ENCODE measurements around the gene GPRC5B.
A peak's percentile ranks its signal among the peaks of the same experiment; 100 is the strongest.

GPRC5B gene

DNA sequence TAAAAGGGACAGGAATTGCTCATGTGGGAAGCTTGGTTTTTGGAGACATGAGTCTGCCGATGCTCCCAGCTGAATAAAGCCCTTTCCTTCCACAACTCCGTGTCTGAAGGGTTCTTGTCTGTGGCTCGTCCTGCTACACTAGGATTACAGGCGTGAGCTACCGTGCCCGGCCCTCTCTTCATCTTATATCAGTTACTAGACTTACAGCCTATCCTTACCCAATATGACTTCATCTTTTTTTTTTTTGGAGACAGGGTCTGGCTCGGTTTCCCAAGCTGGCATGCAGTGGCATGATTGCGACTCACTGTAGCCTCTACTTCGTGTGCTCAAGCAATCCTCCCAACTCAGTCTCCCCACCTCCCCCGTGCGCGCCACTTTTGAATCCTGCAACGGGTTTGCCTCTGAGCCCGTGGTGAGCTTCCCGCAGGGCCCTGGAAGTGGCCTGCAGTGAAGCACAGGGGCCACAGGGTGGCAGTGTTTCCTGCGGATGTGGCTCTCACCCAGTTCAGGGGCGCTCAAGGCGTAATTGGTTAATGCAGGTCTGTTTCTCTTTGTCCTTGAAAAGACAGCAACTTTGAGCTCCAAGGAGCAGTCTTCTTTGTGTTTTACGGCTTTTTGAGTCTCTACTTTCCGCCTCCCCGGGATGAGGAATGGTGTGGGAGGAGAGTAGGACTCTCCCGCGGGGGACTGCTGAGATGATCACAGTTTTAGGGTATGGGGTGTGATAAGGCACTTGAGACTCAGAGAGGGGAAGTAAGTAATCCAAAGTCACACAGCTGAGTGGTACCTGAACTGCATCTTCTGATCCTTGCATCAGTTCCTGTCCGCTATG, 22.7 kb upstream of the GPRC5B start:
- in situ Hi-C loops (cut with HindIII; ENCODE audit: low pct_ligation_motif_present, low sequenced_read_pairs), result loop anchor here (25.0 kb wide), 1 partner anchor 480 kb away; no protein-coding TSS in a partner anchor
- Histone ChIP-seq H3K27ac (no peak overlapping the region), H3K4me3 (ENCODE audit: low read depth, low read length) (no peak overlapping the region), H3K27me3 (replicated peaks) (no peaks in the 10 kb centered on the region), H3K36me3 (replicated peaks) (no peaks in the 10 kb centered on the region)
- TF ChIP-seq, protein P1, sequence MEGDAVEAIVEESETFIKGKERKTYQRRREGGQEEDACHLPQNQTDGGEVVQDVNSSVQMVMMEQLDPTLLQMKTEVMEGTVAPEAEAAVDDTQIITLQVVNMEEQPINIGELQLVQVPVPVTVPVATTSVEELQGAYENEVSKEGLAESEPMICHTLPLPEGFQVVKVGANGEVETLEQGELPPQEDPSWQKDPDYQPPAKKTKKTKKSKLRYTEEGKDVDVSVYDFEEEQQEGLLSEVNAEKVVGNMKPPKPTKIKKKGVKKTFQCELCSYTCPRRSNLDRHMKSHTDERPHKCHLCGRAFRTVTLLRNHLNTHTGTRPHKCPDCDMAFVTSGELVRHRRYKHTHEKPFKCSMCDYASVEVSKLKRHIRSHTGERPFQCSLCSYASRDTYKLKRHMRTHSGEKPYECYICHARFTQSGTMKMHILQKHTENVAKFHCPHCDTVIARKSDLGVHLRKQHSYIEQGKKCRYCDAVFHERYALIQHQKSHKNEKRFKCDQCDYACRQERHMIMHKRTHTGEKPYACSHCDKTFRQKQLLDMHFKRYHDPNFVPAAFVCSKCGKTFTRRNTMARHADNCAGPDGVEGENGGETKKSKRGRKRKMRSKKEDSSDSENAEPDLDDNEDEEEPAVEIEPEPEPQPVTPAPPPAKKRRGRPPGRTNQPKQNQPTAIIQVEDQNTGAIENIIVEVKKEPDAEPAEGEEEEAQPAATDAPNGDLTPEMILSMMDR (IDR thresholded peaks at IDR 0.05; ENCODE audit: low read depth, low read length, missing control alignments), result peak; percentile 100
- DNase-seq, result peak; percentile 68

DNA sequence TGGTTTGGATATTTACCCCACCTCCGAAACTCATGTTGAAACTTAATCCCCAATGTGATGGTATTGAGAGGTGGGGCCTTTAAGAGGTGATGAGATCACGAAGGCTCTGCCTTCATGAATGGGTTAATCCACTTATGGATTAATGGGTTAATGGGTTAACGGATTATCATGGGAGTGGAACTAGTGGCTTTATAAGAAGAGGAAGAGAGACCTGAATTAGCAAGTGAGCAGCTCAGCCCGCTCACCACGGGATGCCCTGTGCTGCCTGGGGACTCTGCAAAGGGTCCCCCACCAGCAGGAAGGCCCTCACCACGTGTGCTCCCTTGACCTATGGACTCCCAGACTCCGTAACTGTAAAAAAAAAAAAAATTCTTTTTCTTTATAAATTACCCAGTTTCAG, 16.5 kb upstream of the GPRC5B start:
- in situ Hi-C loops (cut with HindIII; ENCODE audit: low pct_ligation_motif_present, low sequenced_read_pairs), result loop anchor here (25.0 kb wide), 1 partner anchor 486 kb away; no protein-coding TSS in a partner anchor
- DNase-seq, result no peak
- Histone ChIP-seq H3K36me3 (replicated peaks) (no peaks in the 10 kb centered on the region), H3K27me3 (replicated peaks) (no peaks in the 10 kb centered on the region), H3K4me3 (ENCODE audit: low read depth, low read length) (no peak overlapping the region), H3K27ac (no peak overlapping the region)
- TF ChIP-seq, protein P1 (IDR thresholded peaks at IDR 0.05; ENCODE audit: low read depth, low read length, missing control alignments), result no peak

DNA sequence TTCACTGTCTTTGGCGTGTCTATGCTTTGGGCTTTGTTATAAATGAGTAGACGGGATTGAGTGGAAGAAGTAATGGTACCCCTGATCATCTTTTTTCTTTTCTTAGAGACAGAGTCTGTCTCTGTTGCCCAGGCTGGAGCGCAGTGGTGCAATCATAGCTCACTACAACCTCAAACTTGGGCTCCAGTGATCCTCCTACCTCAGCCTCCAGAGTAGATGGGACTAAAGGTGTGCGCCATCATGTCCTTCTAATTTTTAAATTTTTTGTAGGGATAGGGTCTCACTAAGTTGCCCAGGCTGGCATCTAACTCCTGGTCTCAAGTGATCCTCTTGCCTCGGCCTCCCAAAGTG, 14.9 kb upstream of the GPRC5B start:
- Histone ChIP-seq H3K27ac (no peak overlapping the region), H3K27me3 (replicated peaks) (no peaks in the 10 kb centered on the region), H3K36me3 (replicated peaks) (no peaks in the 10 kb centered on the region), H3K4me3 (ENCODE audit: low read depth, low read length) (no peak overlapping the region)
- TF ChIP-seq, protein P1 (IDR thresholded peaks at IDR 0.05; ENCODE audit: low read depth, low read length, missing control alignments), result no peak
- in situ Hi-C loops (cut with HindIII; ENCODE audit: low pct_ligation_motif_present, low sequenced_read_pairs), result loop anchor here (25.0 kb wide), 1 partner anchor 162 kb away; no protein-coding TSS in a partner anchor
- no peak for DNase-seq

DNA sequence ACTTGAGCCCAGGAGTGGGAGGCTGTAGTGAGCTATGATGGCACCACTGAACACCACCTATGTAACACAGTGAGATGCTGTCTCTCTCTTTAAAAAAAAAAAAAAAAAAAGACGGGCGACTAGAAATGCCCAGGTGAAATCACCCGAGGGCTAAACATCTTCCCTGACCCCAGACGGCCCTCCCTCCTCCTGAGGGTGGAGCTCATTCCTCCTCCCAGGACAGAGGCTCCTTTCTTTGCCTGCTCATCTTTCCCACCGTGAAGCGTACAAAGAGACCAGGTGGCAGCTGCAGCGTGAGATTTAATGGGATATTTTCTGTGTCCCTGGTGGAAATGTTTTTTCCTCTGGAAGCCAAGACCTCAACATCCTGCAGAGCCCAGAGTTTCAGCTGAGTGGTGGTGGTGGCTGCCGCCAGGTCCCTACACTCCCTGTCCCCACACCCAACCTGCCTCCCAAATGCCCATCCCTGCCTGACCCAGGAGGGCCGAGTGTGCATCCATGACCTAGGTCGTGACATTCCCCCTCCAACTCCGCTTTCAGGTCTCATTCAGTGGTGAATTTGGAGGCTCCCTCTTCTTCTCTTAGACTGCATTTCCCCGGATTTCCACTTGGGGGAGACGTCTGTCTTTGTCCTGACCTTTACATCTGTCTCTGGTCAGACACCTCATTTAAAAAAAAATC, 14.4 kb upstream of the GPRC5B start:
- in situ Hi-C loops (cut with HindIII; ENCODE audit: low pct_ligation_motif_present, low sequenced_read_pairs), result loop anchor here (25.0 kb wide), 1 partner anchor 162 kb away; no protein-coding TSS in a partner anchor
- peak; percentile 63 for DNase-seq
- Histone ChIP-seq H3K4me3 (ENCODE audit: low read depth, low read length) (no peak overlapping the region), H3K27ac (no peak overlapping the region), H3K27me3 (replicated peaks) (no peaks in the 10 kb centered on the region), H3K36me3 (replicated peaks) (no peaks in the 10 kb centered on the region)
- TF ChIP-seq, protein P1 (IDR thresholded peaks at IDR 0.05; ENCODE audit: low read depth, low read length, missing control alignments), result peak; percentile 84

DNA sequence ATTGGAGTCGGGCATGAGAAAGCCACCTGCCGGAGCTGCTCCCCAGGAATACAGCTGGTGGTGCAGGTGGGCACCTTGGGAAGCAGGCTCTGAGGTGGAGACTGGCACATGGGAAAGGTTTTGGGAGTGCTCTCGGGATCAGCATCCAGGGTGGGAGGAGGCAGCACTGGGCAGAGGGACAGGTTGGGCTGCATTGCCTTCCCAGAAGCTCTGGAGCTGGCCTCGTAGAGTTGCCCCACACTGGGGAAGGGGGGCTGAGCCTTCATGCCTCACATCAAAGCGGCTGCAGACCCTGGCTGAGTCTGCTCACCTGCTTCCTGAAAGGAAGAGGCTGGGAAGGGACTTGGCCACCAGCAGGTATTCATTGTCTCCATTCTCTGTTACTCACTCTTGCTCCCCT, 13.5 kb upstream of the GPRC5B start:
- no peak overlapping the region for H3K4me3 ChIP-seq (ENCODE audit: low read depth, low read length)
- DNase-seq, result no peak
- H3K36me3 ChIP-seq (replicated peaks), result no peaks in the 10 kb centered on the region
- TF ChIP-seq, protein P1 (IDR thresholded peaks at IDR 0.05; ENCODE audit: low read depth, low read length, missing control alignments), result no peak
- in situ Hi-C loops (cut with HindIII; ENCODE audit: low pct_ligation_motif_present, low sequenced_read_pairs), result loop anchor here (25.0 kb wide), 1 partner anchor 161 kb away; no protein-coding TSS in a partner anchor
- H3K27me3 ChIP-seq (replicated peaks), result no peaks in the 10 kb centered on the region
- no peak overlapping the region for H3K27ac ChIP-seq
